ENCODE data around the gene HOXB1.
A peak's percentile ranks its signal among the peaks of the same experiment; 100 is the strongest.

HOXB1 gene

DNA sequence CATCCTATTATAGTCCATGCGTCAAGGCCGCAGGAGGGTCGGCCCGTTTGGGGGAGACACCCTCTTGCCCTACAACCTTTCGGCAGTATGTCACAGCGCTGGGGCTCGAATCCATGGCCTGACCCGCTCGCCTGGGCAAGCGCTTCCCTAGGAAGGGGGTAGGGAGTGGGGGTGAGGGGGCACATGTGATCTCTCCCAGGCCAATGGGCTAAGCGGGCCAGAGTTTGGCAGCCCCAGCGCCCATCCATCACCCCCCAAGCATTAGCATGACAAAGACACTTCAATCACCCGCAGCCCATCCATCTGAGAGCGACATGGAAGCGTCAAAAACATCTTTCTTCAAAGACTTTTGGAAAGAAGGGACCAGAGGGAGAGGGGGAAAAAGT lies at the start of gene HOXB1:
HOXB1 (minus strand) TSS at position 125 of the 386 bp plus-strand sequence; CDS start at position 18, 107 bp downstream.
- no peak for DNase-seq (ENCODE audit: low read depth in 2 of 2)

DNA sequence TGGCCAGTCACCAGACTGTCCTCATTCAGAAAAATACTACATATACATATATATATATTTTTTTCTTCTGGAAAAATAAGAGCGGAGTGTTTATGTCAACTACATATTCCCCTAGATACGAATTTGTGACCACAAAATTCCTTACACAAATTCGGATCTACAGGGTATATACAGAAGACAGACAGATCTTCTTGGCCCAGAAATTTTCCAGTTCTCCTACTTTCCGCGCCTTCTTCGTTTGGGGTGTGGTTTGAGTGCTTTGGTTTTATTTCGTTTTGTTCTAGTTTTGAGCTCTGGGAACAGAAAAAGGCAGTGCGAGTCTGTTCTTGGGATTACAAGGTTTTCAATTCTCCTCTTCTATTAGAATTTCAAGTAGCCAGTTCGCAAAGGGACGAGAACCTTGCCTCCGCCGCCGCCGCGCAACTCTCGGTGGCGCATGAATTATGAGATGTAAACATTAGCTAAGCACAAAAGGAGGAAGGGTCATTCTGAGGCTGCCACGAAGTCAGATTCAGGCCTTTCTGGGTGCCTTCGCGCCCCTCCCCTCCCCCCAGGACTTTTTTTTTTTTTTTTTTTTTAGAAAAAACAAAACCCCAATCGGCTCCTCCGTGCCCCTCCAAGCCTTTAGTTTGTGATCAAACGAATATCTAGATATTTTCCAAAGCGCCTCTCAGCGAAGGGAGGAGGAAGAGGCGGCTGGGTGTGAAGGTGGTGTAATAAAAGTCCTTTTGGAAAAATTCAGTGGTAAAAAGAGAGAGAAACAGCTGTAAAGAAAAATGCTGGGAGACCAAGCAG lies 49.1 kb upstream of the HOXB1 start:
- DNase-seq (ENCODE audit: low read depth in 2 of 2) = no peak

- no peak for DNase-seq (ENCODE audit: low read depth in 2 of 2)
Measured at GRCh38 chr17:48579471-48579759, 48.6 kb upstream of the HOXB1 start.

- DNase-seq (ENCODE audit: low read depth in 2 of 2) = no peak
Measured at GRCh38 chr17:48578616-48579470, 48.0 kb upstream of the HOXB1 start.

GRCh38 chr17:48577946-48578615 lies 47.3 kb upstream of the HOXB1 start, which contains the start of gene HOXB4:
Gene HOXB4, minus strand, starts transcription at chr17:48578350. Its CDS starts 31 bp downstream, at chr17:48578319.
- DNase-seq (ENCODE audit: low read depth in 2 of 2) = peak; percentile 35 to 51

DNA sequence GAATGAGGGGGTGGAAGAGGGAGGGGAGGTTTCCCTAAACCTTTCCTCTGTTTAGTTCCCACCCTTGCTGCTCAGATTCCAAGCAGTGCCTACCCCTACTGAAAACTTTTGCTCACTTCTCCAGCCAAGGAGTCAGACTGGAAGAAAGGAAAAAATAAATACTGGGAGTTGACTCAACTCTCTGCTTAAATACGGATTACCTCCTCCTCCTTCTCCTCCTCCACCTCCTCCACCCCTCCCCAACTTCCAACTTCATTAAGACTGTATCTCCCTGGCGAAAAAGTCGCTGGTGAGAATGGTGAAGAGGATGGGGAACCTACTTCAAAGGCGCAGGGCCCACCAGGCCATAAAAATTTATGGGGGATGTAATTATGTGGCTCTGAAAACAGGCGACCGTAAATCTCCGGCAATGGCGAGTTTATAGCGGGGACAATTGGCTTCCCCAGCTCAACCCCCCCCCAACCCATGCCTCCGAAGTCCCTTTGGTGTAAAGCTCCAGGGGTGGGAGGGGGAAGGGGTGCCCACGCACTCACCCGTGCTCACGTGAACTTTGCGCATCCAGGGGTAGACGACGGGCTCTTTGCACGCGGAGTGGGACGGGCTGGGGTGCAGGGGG lies 46.6 kb upstream of the HOXB1 start:
- no peak for DNase-seq (ENCODE audit: low read depth in 2 of 2)

- DNase-seq (ENCODE audit: low read depth in 2 of 2) = no peak
Measured at GRCh38 chr17:48576479-48577309, 45.9 kb upstream of the HOXB1 start.

DNA sequence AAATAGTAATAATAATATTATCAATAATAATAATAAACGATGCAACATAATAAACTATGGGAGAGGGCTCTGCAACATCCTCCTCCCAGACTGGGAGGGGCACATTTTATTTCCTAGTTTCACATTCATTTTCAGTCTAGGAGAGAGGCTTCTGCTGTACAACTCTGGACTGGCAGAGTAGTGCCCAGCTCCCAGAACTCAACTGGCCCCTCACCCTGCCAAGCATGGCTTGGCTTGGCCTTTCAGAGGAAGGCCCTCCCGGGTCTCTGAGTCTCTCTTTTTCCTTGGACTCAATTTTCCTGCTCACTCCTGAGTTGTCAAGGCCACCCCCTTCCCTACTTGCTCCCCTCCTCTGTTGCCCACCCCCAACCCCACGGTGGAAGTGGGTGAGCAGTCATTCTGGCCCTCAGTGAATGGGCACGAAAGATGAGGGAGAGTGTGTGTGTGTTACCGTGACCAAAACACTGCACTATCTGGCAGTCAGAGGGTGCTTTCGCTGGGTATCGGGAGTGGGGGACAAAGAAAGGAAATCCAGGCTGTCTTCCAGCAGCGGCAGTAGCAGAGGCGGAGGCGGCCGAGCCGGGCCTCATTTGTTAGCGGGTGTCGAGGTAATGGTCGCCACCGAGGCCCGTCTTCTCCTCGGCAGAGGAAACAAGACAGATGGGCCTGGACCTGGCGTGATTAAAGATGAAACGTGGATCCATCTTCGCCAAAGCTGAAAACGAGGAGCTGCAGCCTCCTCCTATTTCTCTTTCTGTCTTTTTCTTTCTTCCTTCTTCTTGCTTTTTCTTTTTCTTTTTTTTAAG lies 45.1 kb upstream of the HOXB1 start:
- no peak for DNase-seq (ENCODE audit: low read depth in 2 of 2)

DNA sequence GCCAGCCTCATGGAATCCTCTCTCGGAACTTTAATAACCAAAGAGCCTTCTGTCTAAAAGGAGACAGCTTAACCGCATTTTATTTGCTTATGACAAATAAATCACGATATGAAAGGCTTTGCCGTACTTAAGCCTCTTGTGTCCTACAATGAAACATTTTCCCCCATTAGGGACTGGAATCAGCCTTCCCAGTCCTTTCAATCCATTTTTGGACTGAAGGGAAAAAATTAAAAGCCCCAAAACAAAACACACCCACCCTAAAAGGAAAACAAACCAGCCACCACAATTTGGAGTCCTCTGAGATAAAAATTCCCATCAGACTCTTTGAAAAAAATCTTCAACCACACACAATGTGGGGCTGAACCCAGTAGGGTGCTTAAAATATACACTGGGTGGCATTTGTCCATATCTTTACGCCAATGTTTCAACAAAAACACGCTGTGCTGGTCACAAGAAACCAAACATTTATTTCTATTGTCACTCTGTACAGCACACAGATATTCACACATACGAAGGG lies 44.3 kb upstream of the HOXB1 start:
- DNase-seq (ENCODE audit: low read depth in 2 of 2) = no peak

GRCh38 chr17:48574505-48575065 lies 43.8 kb upstream of the HOXB1 start:
- DNase-seq (ENCODE audit: low read depth in 2 of 2) = no peak

- no peak for DNase-seq (ENCODE audit: low read depth in 2 of 2)
Measured at GRCh38 chr17:48571826-48572417, 41.1 kb upstream of the HOXB1 start.

DNA sequence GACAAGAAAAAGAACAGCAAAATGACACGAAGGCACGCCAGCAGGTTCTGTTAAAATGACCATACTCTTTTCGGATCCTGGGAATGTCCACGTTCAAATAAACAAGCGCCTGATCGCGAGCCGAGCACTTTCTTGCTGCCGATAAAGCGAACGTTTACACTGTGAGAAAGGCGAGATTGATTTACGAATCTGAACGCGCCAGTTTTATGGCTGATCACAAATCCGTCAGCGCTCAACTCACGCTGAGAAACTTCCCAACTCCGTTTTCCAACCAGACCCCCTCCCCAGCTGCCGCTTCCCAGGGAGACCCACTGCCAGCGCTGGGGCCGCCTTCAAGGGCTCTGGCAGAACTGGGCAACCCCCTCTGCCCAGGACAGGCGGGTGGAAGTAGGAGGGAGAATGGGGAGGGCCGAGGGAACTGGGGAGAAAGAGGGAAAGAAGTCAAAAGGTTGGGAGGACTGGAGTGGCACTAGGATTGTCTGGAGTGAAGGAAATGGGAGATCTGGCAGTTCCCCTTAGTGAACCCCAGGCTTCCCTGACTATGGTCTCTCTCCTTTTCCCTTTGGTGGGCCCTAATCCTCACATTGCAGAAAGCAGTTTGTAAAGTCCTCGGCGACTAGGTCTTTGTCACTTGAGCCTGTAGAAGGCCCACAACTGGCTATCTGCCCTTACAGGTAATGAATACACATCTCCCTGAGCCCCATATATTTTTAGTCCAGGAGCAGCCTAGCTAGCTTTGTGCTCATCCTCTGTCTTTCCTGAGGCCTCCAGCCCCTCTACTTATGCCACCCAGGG lies 40.4 kb upstream of the HOXB1 start:
- DNase-seq (ENCODE audit: low read depth in 2 of 2) = no peak

- no peak for DNase-seq (ENCODE audit: low read depth in 2 of 2)
Measured at GRCh38 chr17:48570325-48571023, 39.7 kb upstream of the HOXB1 start.

DNA sequence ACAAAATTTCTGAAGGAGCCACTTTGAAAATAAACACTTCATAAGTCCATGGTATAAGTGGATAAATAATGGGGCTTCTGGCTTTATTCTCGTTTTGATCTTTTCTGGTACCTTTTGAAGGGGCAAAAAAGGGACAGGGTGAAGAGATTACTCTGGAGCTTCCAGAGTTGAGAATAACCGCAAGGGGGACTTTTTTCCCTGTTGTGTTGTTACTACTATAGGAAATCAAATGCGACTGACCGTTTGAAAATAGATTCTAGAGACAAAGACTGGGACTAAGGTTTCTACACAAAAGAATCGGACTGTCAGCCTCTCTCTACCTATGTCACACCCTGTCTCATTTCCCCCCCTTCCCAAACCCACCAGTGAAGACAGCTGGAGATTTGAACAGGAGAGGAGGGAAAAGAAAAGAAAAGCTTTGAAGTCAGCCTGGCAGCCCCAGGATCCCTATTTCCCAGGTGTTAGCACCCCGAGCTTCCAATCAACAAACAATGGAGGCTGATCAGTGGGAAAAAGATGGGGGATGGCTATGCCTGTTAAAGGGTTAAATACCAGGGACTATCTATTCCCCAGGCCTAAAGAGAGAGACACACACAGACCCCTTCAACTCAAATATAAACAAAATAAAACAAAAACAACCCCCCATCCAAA lies 39.0 kb upstream of the HOXB1 start:
- no peak for DNase-seq (ENCODE audit: low read depth in 2 of 2)

DNA sequence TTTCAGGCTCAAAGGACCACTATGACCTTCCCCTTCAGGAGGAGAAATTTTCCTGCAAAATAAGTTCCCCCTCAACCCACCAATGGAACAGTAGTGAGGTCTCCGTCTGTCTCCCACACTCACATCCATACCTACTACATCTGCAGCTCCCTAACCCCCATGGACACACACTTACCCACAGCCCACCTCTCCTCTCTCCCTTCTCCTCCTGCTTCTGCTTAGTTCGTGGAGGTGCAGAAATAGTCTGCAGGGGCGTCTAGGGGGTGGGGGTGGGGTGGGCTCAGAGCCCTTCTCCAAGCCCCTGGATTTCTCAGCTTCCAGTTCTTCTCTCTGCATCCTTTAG lies 38.4 kb upstream of the HOXB1 start:
- no peak for DNase-seq (ENCODE audit: low read depth in 2 of 2)

- DNase-seq (ENCODE audit: low read depth in 2 of 2) = no peak
Measured at GRCh38 chr17:48568499-48569239, 37.9 kb upstream of the HOXB1 start.
